GM21786 (cell line): ENCODE measurements around the gene AGAP1.
"Not testable (repeated sequence)": the region's sequence is repeated elsewhere in the genome, so short reads cannot be mapped to it uniquely, and the experiment has no call there.

Source experiments
- ATAC-seq: cut with Tn5 transposase; IDR thresholded peaks from one replicate; pipeline ENCODE4 v1.9.1; 2021; ENCODE audit not compliant: unreplicated experiment

Gene AGAP1

GRCh38 chr2:236127010-236127409 is 633.2 kb downstream of the AGAP1 start:
- no peak for ATAC-seq

- no peak for ATAC-seq
Observed at GRCh38 chr2:236128321-236128720, 634.5 kb downstream of the AGAP1 start.

GRCh38 chr2:236129935-236130334 is 636.1 kb downstream of the AGAP1 start:
- ATAC-seq = no peak

- no peak for ATAC-seq
Observed at GRCh38 chr2:236130349-236130998, 636.6 kb downstream of the AGAP1 start.

- no peak for ATAC-seq
Observed at GRCh38 chr2:236131073-236131692, 637.3 kb downstream of the AGAP1 start.

GRCh38 chr2:236133410-236134012 is 639.7 kb downstream of the AGAP1 start:
- no peak for ATAC-seq

- ATAC-seq = no peak
Observed at GRCh38 chr2:236136538-236136937, 642.7 kb downstream of the AGAP1 start.

- ATAC-seq = no peak
Observed at GRCh38 chr2:236137066-236137465, 643.2 kb downstream of the AGAP1 start.

GRCh38 chr2:236141616-236142015 is 647.8 kb downstream of the AGAP1 start:
- not testable (repeated sequence) for ATAC-seq

- ATAC-seq = no peak
Observed at GRCh38 chr2:236143811-236144210, 650.0 kb downstream of the AGAP1 start.

- ATAC-seq = no peak
Observed at GRCh38 chr2:236146436-236146835, 652.6 kb downstream of the AGAP1 start.

- ATAC-seq = no peak
Observed at GRCh38 chr2:236155406-236155805, 661.6 kb downstream of the AGAP1 start.

- ATAC-seq = no peak
Observed at GRCh38 chr2:236156095-236156859, 662.4 kb downstream of the AGAP1 start.

- no peak for ATAC-seq
Observed at GRCh38 chr2:236156860-236157194, 663.0 kb downstream of the AGAP1 start.

- ATAC-seq = no peak
Observed at GRCh38 chr2:236157366-236157765, 663.5 kb downstream of the AGAP1 start.

- ATAC-seq = no peak
Observed at GRCh38 chr2:236157815-236158498, 664.1 kb downstream of the AGAP1 start.

GRCh38 chr2:236158969-236159777 is 665.3 kb downstream of the AGAP1 start:
- no peak for ATAC-seq

- ATAC-seq = no peak
Observed at GRCh38 chr2:236159778-236160170, 665.9 kb downstream of the AGAP1 start.

- no peak for ATAC-seq
Observed at GRCh38 chr2:236160366-236161081, 666.7 kb downstream of the AGAP1 start.

GRCh38 chr2:236161082-236161462 is 667.2 kb downstream of the AGAP1 start:
- ATAC-seq = no peak
